ENCODE data around the gene RYK. TPM values are rescaled to one million over a fixed set of nuclear protein-coding genes. Genes with fewer than 3 reads are reported as not detected.

Gene RYK
- total RNA-seq, 1 donor from 2014 or later: 59.2 TPM

GRCh38 chr3:134199240-134199639, 51.4 kb downstream of the RYK start:
- Mint-ChIP-seq H3K4me1 (ENCODE audit: unreplicated experiment) (no peaks in the 10 kb centered on the region), H3K27ac (no peak overlapping the region), H3K27me3 (no peaks in the 10 kb centered on the region), H3K4me3 (no peak overlapping the region), H3K9me3 (no peaks in the 10 kb centered on the region), H3K36me3 (peaks cover 36% of the 10 kb centered on the region)
- DNase-seq (ENCODE audit: extremely low spot score, unreplicated experiment): no peak
- TF ChIP-seq CTCF (conservative IDR thresholded peaks at IDR 0.05): no peak

- no peak overlapping the region for H3K4me3 Mint-ChIP-seq
- peaks cover 40% of the 10 kb centered on the region for H3K36me3 Mint-ChIP-seq
- H3K27me3 Mint-ChIP-seq: no peaks in the 10 kb centered on the region
- no peaks in the 10 kb centered on the region for H3K4me1 Mint-ChIP-seq (ENCODE audit: unreplicated experiment)
- H3K27ac Mint-ChIP-seq: no peak overlapping the region
- no peaks in the 10 kb centered on the region for H3K9me3 Mint-ChIP-seq
- DNase-seq (ENCODE audit: extremely low spot score, unreplicated experiment): no peak
- no peak for TF ChIP-seq CTCF (conservative IDR thresholded peaks at IDR 0.05)
These were observed 52.2 kb downstream of the RYK start for GRCh38 chr3:134198414-134198813.

- Mint-ChIP-seq H3K36me3 (peaks cover 40% of the 10 kb centered on the region), H3K27me3 (no peaks in the 10 kb centered on the region), H3K27ac (no peak overlapping the region), H3K4me3 (no peak overlapping the region), H3K9me3 (no peaks in the 10 kb centered on the region), H3K4me1 (ENCODE audit: unreplicated experiment) (no peaks in the 10 kb centered on the region)
- peak; percentile 80 for TF ChIP-seq CTCF (conservative IDR thresholded peaks at IDR 0.05)
- DNase-seq (ENCODE audit: extremely low spot score, unreplicated experiment): no peak
These were observed 52.9 kb downstream of the RYK start for GRCh38 chr3:134197681-134198261.

GRCh38 chr3:134194247-134194646, 56.4 kb downstream of the RYK start:
- H3K27ac Mint-ChIP-seq: no peak overlapping the region
- H3K4me1 Mint-ChIP-seq (ENCODE audit: unreplicated experiment): no peaks in the 10 kb centered on the region
- no peak for TF ChIP-seq CTCF (conservative IDR thresholded peaks at IDR 0.05)
- H3K4me3 Mint-ChIP-seq: no peak overlapping the region
- no peaks in the 10 kb centered on the region for H3K27me3 Mint-ChIP-seq
- no peaks in the 10 kb centered on the region for H3K9me3 Mint-ChIP-seq
- DNase-seq (ENCODE audit: extremely low spot score, unreplicated experiment): no peak
- H3K36me3 Mint-ChIP-seq: peaks cover 28% of the 10 kb centered on the region

- H3K4me1 Mint-ChIP-seq (ENCODE audit: unreplicated experiment): no peaks in the 10 kb centered on the region
- TF ChIP-seq CTCF (conservative IDR thresholded peaks at IDR 0.05): peak; percentile 18
- no peaks in the 10 kb centered on the region for H3K27me3 Mint-ChIP-seq
- H3K36me3 Mint-ChIP-seq: peaks cover 34% of the 10 kb centered on the region
- no peak overlapping the region for H3K4me3 Mint-ChIP-seq
- H3K9me3 Mint-ChIP-seq: no peaks in the 10 kb centered on the region
- DNase-seq (ENCODE audit: extremely low spot score, unreplicated experiment): no peak
- no peak overlapping the region for H3K27ac Mint-ChIP-seq
These were observed 60.4 kb downstream of the RYK start for GRCh38 chr3:134190250-134190649.

GRCh38 chr3:134189849-134190248, 60.8 kb downstream of the RYK start:
- no peaks in the 10 kb centered on the region for H3K27me3 Mint-ChIP-seq
- H3K9me3 Mint-ChIP-seq: no peaks in the 10 kb centered on the region
- no peak overlapping the region for H3K4me3 Mint-ChIP-seq
- TF ChIP-seq CTCF (conservative IDR thresholded peaks at IDR 0.05): no peak
- H3K27ac Mint-ChIP-seq: no peak overlapping the region
- H3K36me3 Mint-ChIP-seq: peaks cover 32% of the 10 kb centered on the region
- no peak for DNase-seq (ENCODE audit: extremely low spot score, unreplicated experiment)
- H3K4me1 Mint-ChIP-seq (ENCODE audit: unreplicated experiment): no peaks in the 10 kb centered on the region
